Measurements from ENCODE around the gene PDIA3. TPM values are rescaled to one million over a fixed set of nuclear protein-coding genes. Genes with fewer than 3 reads are reported as not detected.

The PDIA3 gene
- total and polyA plus RNA-seq, 4 experiments from 2014 or later: 232 to 411 (median 320) TPM

GRCh38 chr15:43776101-43776717 lies 30.0 kb downstream of the PDIA3 start:
- Histone ChIP-seq H3K4me3 (ENCODE audit: low read length in 2 of 2) (peak overlapping the region in 1 of 2 donors; percentile 82), H3K4me1 (ENCODE audit: insufficient read depth, low read length) (peaks cover 16% of the 10 kb centered on the region), H3K27ac (ENCODE audit: low read depth, low read length) (peak overlapping the region; percentile 66), H3K27me3 (ENCODE audit: insufficient read depth, low read length) (no peaks in the 10 kb centered on the region), H3K9me3 (ENCODE audit: control insufficient read depth in 1 of 2, low read length in 2 of 2) (no peaks in the 10 kb centered on the region), H3K36me3 (ENCODE audit: insufficient read depth, low read length) (peaks cover 21% of the 10 kb centered on the region)
- peak in 1 of 5 donors; percentile 13 for DNase-seq
- peak overlapping the region; percentile 93 to 96 (median 94) for H3K4me3 Mint-ChIP-seq
- H3K9me3 Mint-ChIP-seq: peaks cover 0 to 4% (median 0%) of the 10 kb centered on the region in 8 donors
- intact Hi-C loops (cut with micrococcal nuclease): loop anchor here (2.0 kb wide), 2 partner anchors 27 to 49 kb away; partner anchors contain the start of gene MFAP1
- ChIA-PET POLR2A (ENCODE audit: partially characterized antibody) (interaction anchor here (0.6 to 4.4 kb wide), 14 partner anchors 15 to 512 kb away, joined by 3 to 54 read pairs (median 4); partner anchors contain the start of genes GOLM2, HYPK, MFAP1 and PDIA3), CTCF (ENCODE audit: partially characterized antibody) (interaction anchor here (0.6 to 4.1 kb wide), 17 partner anchors 8 to 667 kb away, joined by 3 to 54 read pairs (median 4); partner anchors contain the start of genes PDIA3 and SERF2)
- no peaks in the 10 kb centered on the region for H3K27me3 Mint-ChIP-seq
- peaks cover 8 to 18% (median 11%) of the 10 kb centered on the region in 4 donors for H3K4me1 Mint-ChIP-seq
- H3K27ac Mint-ChIP-seq: peak overlapping the region; percentile 15 to 97 (median 71)
- H3K36me3 Mint-ChIP-seq: peaks cover 8 to 32% of the 10 kb centered on the region in 2 donors

- H3K4me1 Mint-ChIP-seq: peaks cover 8 to 18% (median 11%) of the 10 kb centered on the region in 4 donors
- H3K27ac Mint-ChIP-seq: peak within 1 kb of the TSS; percentile 94 to 97 (median 95)
- peaks cover 5 to 27% of the 10 kb centered on the region in 2 donors for H3K36me3 Mint-ChIP-seq
- DNase-seq: peak in 4 of 5 donors; percentile 74 to 84 (median 76)
- Histone ChIP-seq H3K27me3 (ENCODE audit: insufficient read depth, low read length) (no peaks in the 10 kb centered on the region), H3K27ac (ENCODE audit: low read depth, low read length) (peak within 1 kb of the TSS; percentile 66), H3K9me3 (ENCODE audit: control insufficient read depth in 1 of 2, low read length in 2 of 2) (no peaks in the 10 kb centered on the region), H3K4me3 (ENCODE audit: low read length in 2 of 2) (peak within 1 kb of the TSS; percentile 82 to 95), H3K4me1 (ENCODE audit: insufficient read depth, low read length) (peaks cover 16% of the 10 kb centered on the region), H3K36me3 (ENCODE audit: insufficient read depth, low read length) (peaks cover 15% of the 10 kb centered on the region)
- intact Hi-C loops (cut with micrococcal nuclease): loop anchor here (1.0 to 2.0 kb wide), 5 partner anchors 7 to 48 kb away; partner anchors contain the start of genes HYPK, MFAP1, SERF2 and SERINC4
- H3K9me3 Mint-ChIP-seq: peaks cover 0 to 4% (median 0%) of the 10 kb centered on the region in 8 donors
- H3K4me3 Mint-ChIP-seq: peak within 1 kb of the TSS; percentile 93 to 96 (median 94)
- POLR2A ChIA-PET (ENCODE audit: partially characterized antibody): interaction anchor here (0.8 to 4.4 kb wide), 13 partner anchors 10 to 266 kb away, joined by 3 to 54 read pairs (median 5); partner anchors contain the start of genes HYPK, MFAP1, PDIA3 and SERF2
- no peaks in the 10 kb centered on the region for H3K27me3 Mint-ChIP-seq
- CTCF ChIA-PET (ENCODE audit: partially characterized antibody): interaction anchor here (0.6 to 4.1 kb wide), 22 partner anchors 8 to 668 kb away, joined by 3 to 54 read pairs (median 4); partner anchors contain the start of genes HYPK, MFAP1, PDIA3 and SERF2
Observed at GRCh38 chr15:43776718-43777266, 30.6 kb downstream of the PDIA3 start, which contains the start of gene ELL3. ELL3 (minus strand) TSS chr15:43776966; CDS start chr15:43776901, 65 bp downstream.

GRCh38 chr15:43777267-43777914 lies 31.2 kb downstream of the PDIA3 start:
- peak overlapping the region; percentile 93 to 96 (median 94) for H3K4me3 Mint-ChIP-seq
- peak; percentile 85 to 91 (median 86) for DNase-seq
- intact Hi-C loops (cut with micrococcal nuclease): loop anchor here (1.0 to 2.0 kb wide), 5 partner anchors 8 to 47 kb away; partner anchors contain the start of genes HYPK, MFAP1, SERF2 and SERINC4
- ChIA-PET CTCF (ENCODE audit: partially characterized antibody) (interaction anchor here (0.6 to 4.1 kb wide), 21 partner anchors 9 to 649 kb away, joined by 3 to 54 read pairs (median 4); partner anchors contain the start of genes HYPK, MFAP1, PDIA3 and SERF2), POLR2A (ENCODE audit: partially characterized antibody) (interaction anchor here (0.8 to 4.4 kb wide), 12 partner anchors 9 to 267 kb away, joined by 3 to 54 read pairs (median 6); partner anchors contain the start of genes HYPK, MFAP1, PDIA3 and SERF2)
- peaks cover 2 to 21% of the 10 kb centered on the region in 2 donors for H3K36me3 Mint-ChIP-seq
- Histone ChIP-seq H3K4me3 (ENCODE audit: low read length in 2 of 2) (peak overlapping the region; percentile 82 to 95), H3K4me1 (ENCODE audit: insufficient read depth, low read length) (peaks cover 16% of the 10 kb centered on the region), H3K27ac (ENCODE audit: low read depth, low read length) (peak overlapping the region; percentile 66), H3K27me3 (ENCODE audit: insufficient read depth, low read length) (no peaks in the 10 kb centered on the region), H3K9me3 (ENCODE audit: control insufficient read depth in 1 of 2, low read length in 2 of 2) (no peaks in the 10 kb centered on the region), H3K36me3 (ENCODE audit: insufficient read depth, low read length) (peaks cover 9% of the 10 kb centered on the region)
- peaks cover 0 to 4% (median 0%) of the 10 kb centered on the region in 8 donors for H3K9me3 Mint-ChIP-seq
- peak overlapping the region; percentile 94 to 97 (median 95) for H3K27ac Mint-ChIP-seq
- no peaks in the 10 kb centered on the region for H3K27me3 Mint-ChIP-seq
- H3K4me1 Mint-ChIP-seq: peaks cover 8 to 18% (median 11%) of the 10 kb centered on the region in 4 donors

- Histone ChIP-seq H3K36me3 (ENCODE audit: insufficient read depth, low read length) (no peaks in the 10 kb centered on the region), H3K4me1 (ENCODE audit: insufficient read depth, low read length) (peaks cover 16% of the 10 kb centered on the region), H3K4me3 (ENCODE audit: low read length in 2 of 2) (no peak overlapping the region), H3K27ac (ENCODE audit: low read depth, low read length) (no peak overlapping the region), H3K9me3 (ENCODE audit: control insufficient read depth in 1 of 2, low read length in 2 of 2) (no peaks in the 10 kb centered on the region), H3K27me3 (ENCODE audit: insufficient read depth, low read length) (no peaks in the 10 kb centered on the region)
- Mint-ChIP-seq H3K36me3 (peaks cover 0 to 11% of the 10 kb centered on the region in 2 donors), H3K4me3 (no peak overlapping the region), H3K27me3 (no peaks in the 10 kb centered on the region), H3K4me1 (peaks cover 8 to 18% (median 11%) of the 10 kb centered on the region in 4 donors), H3K9me3 (peaks cover 0 to 4% (median 0%) of the 10 kb centered on the region in 8 donors), H3K27ac (peak overlapping the region in 2 of 7 donors; percentile 3 to 43)
- POLR2A ChIA-PET (ENCODE audit: partially characterized antibody): interaction anchor here (2.7 to 4.4 kb wide), 2 partner anchors 13 to 29 kb away, joined by 15 to 54 read pairs; partner anchors contain the start of gene SERF2
- CTCF ChIA-PET (ENCODE audit: partially characterized antibody): interaction anchor here (0.7 to 4.1 kb wide), 3 partner anchors 12 to 29 kb away, joined by 3 to 54 read pairs (median 26); partner anchors contain the start of gene SERF2
- intact Hi-C loops (cut with micrococcal nuclease): no loop called here
- no peak for DNase-seq
Observed at GRCh38 chr15:43779016-43779415, 32.8 kb downstream of the PDIA3 start.

- POLR2A ChIA-PET (ENCODE audit: partially characterized antibody): interaction anchor here (0.5 to 1.1 kb wide), 2 partner anchors 12 to 113 kb away, joined by 3 to 4 read pairs; no protein-coding TSS in a partner anchor
- Mint-ChIP-seq H3K4me1 (peaks cover 14 to 30% (median 18%) of the 10 kb centered on the region in 4 donors), H3K27ac (peak overlapping the region in 1 of 7 donors; percentile 38), H3K27me3 (no peaks in the 10 kb centered on the region), H3K9me3 (no peaks in the 10 kb centered on the region), H3K4me3 (no peak overlapping the region), H3K36me3 (peaks cover 11 to 27% of the 10 kb centered on the region in 2 donors)
- Histone ChIP-seq H3K36me3 (ENCODE audit: insufficient read depth, low read length) (peaks cover 12% of the 10 kb centered on the region), H3K27me3 (ENCODE audit: insufficient read depth, low read length) (no peaks in the 10 kb centered on the region), H3K4me3 (ENCODE audit: low read length in 2 of 2) (no peak overlapping the region), H3K27ac (ENCODE audit: low read depth, low read length) (no peak overlapping the region), H3K4me1 (ENCODE audit: insufficient read depth, low read length) (peaks cover 21% of the 10 kb centered on the region), H3K9me3 (ENCODE audit: control insufficient read depth in 1 of 2, low read length in 2 of 2) (no peaks in the 10 kb centered on the region)
- intact Hi-C loops (cut with micrococcal nuclease): no loop called here
- DNase-seq: no peak
- CTCF ChIA-PET (ENCODE audit: partially characterized antibody): interaction anchor here (0.7 to 6.1 kb wide), 3 partner anchors 12 to 19 kb away, joined by 3 to 54 read pairs (median 10); partner anchors contain the start of gene ELL3
Observed at GRCh38 chr15:43789409-43789808, 43.2 kb downstream of the PDIA3 start.

All from CD4-positive, alpha-beta memory T cell (primary cell).